Astrocyte of the spinal cord (primary cell): ENCODE data around the gene NLGN1.

Experiments
- DNase-seq: peaks from one replicate; pipeline ENCODE4 v3.0.0; 2011; ENCODE audit warnings: low read depth, low spot score
- H3K4me3 ChIP-seq: 2 replicates; pipeline ENCODE4 v1.5.1; 2011; ENCODE audit warnings: low read depth, mild to moderate bottlenecking, low read length, moderate library complexity
- in situ Hi-C: cut with HindIII; loops from 2 replicates; pipeline ENCODE4 v1.10.0; 2017; ENCODE audit warnings: low sequenced_read_pairs
- TF ChIP-seq, protein P1 (sequence below): IDR thresholded peaks from 2 replicates; pipeline ENCODE4 v1.5.1; 2012; ENCODE audit warnings: low read depth, mild to moderate bottlenecking, low read length, inconsistent platforms

The NLGN1 gene

DNA sequence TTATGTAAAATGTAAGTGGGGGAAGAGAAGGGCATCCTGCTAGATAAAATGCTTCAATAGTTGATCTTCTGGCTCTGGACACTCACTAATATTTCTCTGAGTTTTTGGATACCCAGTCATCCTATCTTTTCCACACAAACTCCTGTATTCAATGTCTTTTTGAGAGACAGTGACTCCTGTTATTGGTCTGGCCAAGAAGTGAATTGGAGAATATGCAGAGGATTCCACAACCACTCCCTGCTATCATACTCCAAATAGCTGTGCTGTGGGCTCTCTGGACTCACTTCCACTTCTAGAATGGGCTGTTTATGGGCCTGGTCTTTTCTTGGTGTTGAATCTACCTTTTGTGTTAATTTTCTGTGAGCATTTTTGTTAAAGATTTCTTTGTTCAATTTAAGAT is 376.8 kb downstream of the NLGN1 start:
- no peak for DNase-seq
- TF ChIP-seq, protein P1, sequence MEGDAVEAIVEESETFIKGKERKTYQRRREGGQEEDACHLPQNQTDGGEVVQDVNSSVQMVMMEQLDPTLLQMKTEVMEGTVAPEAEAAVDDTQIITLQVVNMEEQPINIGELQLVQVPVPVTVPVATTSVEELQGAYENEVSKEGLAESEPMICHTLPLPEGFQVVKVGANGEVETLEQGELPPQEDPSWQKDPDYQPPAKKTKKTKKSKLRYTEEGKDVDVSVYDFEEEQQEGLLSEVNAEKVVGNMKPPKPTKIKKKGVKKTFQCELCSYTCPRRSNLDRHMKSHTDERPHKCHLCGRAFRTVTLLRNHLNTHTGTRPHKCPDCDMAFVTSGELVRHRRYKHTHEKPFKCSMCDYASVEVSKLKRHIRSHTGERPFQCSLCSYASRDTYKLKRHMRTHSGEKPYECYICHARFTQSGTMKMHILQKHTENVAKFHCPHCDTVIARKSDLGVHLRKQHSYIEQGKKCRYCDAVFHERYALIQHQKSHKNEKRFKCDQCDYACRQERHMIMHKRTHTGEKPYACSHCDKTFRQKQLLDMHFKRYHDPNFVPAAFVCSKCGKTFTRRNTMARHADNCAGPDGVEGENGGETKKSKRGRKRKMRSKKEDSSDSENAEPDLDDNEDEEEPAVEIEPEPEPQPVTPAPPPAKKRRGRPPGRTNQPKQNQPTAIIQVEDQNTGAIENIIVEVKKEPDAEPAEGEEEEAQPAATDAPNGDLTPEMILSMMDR = no peak
- H3K4me3 ChIP-seq = no peak overlapping the region
- in situ Hi-C loops = no loop called here

DNA sequence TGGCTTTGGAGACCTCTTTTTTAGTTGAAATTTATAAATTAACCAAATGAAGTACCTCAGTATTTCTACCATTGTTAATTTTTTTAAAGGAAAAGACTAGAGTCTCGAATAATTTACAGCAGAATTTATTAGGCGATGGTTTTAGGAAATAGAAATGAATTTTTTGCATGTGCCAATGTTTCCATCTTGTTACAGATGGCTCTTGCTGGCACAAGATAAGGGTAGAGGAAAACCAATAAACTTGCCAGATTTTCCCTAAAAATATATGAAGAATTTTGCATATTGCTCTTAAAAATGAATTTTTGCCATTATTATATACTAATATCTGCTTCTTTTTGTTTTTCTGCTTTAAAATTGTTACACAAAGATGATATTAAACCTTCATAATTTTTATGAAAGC is 380.7 kb downstream of the NLGN1 start:
- DNase-seq = no peak
- H3K4me3 ChIP-seq = no peak overlapping the region
- TF ChIP-seq, protein P1 = no peak
- in situ Hi-C loops = no loop called here

DNA sequence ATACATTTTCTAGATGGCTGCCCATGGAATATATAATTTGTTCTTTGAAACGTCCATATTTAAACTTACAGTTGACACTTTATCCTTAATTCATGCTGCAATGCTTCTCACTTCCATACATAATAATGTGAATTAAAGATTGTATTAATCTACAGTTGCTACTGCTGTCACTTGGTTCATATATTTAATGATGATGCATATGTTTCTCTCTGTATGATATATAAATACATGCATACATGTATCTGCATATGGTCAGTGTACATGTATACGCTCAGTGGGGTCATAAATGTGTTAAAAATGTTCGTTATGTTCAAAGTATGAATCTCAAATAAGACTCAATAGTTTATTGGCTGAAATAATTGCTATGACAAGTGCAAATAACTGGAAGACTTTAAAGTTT is 382.5 kb downstream of the NLGN1 start:
- TF ChIP-seq, protein P1 = no peak
- in situ Hi-C loops = no loop called here
- no peak for DNase-seq
- H3K4me3 ChIP-seq = no peak overlapping the region

DNA sequence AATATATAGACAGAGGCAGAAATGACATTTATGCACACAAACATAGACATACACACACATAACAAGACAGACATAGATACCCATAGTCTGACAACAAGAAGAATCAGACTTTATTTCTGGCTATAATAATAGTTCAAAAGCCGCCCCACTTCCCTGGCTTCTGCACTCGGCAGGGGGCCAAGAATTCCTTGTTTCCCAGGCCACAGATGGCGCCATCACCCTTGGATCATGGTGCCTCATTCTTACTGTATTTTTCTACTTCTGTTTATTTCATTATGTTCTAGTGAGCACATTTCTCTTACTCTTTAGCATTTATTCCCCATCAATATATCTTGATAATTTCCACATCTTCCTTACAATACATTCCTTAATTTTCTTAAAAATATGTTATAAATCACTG is 387.5 kb downstream of the NLGN1 start:
- in situ Hi-C loops = no loop called here
- DNase-seq = no peak
- H3K4me3 ChIP-seq = no peak overlapping the region
- TF ChIP-seq, protein P1 = no peak

DNA sequence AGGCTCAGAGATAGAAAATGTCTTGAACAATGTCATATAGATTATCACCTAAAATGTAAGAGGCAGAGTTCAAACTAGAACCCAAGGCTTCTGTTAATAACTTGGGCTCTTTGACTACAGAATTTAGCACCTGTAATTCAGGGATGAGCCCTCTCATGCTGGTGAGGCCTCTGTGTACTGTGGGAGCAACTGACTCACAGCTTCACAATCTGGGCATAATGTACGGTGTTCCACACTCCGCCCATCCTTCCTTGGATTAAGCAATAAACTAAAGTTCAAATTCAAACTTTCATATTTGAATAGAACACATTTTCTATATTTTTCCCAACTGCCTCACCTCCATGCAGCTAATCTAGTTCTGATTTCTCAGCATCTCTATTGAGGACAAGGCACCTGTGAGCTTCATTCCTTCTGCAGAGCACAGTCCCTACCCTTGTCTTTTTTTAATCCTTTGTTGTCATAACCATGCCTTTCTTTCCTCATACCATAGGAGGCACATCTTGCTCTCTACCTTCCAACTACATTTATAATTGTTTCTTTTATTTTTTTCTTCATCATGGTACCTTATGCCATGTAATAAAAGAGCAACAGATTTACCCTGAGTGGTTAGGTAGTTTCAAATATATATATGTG is 392.1 kb downstream of the NLGN1 start:
- TF ChIP-seq, protein P1 = no peak
- in situ Hi-C loops = no loop called here
- DNase-seq = peak; percentile 4
- no peak overlapping the region for H3K4me3 ChIP-seq

DNA sequence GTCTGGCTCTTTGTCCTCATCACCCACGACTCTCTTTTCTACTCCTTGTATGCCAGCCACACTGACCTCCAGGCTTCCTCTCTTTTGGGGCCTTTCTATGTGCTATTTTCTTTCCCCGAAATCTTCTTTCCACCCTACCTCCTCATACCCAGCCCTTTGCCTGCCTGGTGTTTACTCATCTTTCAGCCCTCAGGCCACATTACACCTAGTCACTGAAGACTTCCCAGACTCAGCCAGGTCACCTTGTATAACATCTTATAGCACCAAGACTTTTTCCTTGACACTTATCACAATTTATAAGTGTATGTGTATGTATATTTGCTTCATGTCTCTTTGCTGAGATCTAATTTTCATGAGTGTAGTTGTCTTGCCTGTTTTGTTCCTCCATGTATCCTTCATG is 396.4 kb downstream of the NLGN1 start:
- TF ChIP-seq, protein P1 = no peak
- DNase-seq = no peak
- H3K4me3 ChIP-seq = no peak overlapping the region
- in situ Hi-C loops = no loop called here
